GM19438 (cell line): ENCODE results near the gene MICALL2.

Experiments
- ATAC-seq: cut with Tn5 transposase; IDR thresholded peaks from one replicate; pipeline ENCODE4 v1.9.1; 2021; ENCODE audit warnings: low read depth; ENCODE audit not compliant: unreplicated experiment

The MICALL2 gene

DNA sequence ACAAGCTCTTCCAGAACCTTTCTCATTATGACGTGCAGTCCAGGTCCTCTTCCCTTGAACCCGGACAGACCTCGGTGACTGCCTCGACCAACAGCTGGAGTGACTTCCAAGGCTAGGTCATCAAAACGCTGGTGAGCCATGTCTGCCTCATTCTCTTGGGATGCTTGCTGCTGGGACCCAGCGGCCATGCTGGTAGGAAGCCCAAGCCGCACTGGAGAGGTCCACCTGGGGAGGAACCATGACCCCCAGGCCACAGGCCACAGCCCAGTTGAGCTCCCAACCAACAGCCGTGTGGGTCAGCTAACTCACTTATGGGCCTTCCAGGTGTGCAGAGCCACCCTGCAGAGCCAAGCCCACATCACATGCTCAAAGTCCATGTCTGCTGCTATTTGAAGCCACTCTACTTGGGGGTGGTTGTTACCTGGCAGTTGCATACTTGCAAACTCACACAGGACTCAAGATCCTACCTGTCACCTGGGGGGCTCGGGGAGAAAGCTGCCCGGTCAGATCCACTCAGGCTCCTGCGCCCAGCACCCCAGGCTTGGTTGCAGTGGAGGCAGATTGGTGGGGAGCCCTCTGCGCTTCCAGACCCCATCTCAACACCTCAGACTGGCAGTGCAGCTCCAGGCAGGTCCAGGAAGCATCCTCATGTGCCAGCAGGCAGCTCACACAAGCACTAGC is 57.0 kb downstream of the MICALL2 start:
- no peak for ATAC-seq

DNA sequence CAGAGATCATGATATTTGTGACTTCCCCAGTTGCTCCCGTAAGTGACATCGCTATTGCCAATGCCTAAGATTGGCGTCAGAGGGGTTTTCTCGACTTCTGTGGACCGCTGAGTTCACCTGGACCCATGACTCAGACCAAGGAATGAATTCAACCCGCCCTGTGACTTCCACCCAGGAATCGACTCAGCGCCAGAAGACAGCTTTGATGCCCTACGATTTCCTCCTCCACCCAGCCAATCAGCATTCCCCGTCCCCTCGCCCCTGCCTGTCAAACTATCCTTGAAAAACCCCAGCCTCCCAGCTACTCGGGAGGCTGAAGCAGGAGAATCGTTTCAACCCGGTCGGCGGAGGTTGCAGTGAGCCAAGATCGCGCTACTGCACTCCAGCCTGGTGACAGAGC is 58.3 kb downstream of the MICALL2 start:
- ATAC-seq, result no peak

DNA sequence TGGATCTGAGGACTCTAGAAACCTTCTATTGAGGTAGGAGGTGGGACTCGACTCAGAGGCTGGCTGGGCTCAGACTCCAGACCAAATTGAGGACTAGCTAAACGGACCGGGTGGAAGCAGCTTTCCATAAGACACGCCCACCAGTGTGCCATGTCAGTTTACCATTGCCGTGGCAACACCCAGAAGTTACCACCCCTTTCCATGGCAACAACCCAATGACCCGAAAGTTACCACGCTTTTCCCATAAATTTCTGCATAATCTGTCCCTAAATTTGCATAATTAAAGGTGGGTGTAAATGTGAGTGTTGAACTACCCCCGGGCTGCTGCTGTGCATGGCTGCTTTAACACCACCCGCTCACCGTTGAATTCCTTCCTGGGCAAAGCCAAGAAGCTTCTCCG is 58.9 kb downstream of the MICALL2 start:
- ATAC-seq, result no peak

DNA sequence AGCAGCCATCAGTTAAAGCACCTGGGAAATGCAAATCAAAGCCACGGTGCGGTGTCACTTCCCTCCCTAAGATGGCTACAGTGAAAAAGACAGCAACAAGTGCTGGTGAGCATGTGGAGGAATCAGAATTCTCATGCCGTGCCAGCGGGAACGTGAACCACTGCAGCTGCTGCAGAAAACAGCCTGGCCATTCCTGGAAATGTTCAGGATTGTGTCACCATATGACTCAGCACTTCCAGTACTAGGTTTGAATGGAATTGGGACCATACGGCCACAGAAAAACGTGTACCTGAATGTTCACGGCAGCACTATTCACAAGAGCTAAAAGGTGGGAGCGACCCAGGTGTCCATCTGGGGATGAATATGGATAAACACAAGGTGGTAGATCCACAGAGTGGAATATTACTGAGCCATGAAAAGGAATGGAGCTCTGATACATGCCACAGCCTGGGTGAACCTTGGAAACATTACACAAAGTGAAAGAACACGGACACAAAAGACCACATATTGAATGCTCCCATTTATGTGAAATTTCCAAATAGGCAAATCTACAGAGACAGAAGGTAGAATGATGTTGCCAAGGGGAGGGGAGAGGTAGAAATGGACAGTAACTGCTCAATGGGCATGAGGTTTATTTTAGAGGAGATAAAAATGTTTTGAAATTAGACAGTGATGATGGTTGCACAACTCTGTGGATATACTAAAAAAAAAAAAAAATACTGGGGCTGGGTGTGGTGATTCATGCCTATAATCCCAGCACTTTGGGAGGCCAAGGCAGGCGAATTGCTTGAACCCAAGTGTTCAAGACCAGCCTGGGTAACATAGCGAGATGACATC is 61.6 kb downstream of the MICALL2 start:
- no peak for ATAC-seq

DNA sequence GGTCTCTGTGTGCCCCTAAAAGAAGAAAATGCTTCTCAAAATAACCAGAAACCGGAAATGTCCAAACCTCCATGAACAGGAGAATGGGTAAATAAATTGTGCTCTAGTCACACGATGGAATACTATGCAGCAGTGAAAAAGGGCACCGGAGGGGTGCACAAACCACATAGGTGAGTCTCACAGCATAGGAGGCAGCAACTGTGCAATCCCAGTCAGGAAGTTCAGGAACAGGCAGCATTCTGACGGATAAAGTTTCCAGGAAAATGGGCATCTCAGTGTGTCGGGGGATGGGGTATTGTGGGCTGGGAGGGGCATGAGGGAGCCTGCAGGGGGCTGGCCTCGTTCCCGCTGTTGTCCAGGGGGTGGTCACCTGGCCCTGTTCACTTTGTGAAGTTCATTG is 63.1 kb downstream of the MICALL2 start:
- ATAC-seq, result no peak

DNA sequence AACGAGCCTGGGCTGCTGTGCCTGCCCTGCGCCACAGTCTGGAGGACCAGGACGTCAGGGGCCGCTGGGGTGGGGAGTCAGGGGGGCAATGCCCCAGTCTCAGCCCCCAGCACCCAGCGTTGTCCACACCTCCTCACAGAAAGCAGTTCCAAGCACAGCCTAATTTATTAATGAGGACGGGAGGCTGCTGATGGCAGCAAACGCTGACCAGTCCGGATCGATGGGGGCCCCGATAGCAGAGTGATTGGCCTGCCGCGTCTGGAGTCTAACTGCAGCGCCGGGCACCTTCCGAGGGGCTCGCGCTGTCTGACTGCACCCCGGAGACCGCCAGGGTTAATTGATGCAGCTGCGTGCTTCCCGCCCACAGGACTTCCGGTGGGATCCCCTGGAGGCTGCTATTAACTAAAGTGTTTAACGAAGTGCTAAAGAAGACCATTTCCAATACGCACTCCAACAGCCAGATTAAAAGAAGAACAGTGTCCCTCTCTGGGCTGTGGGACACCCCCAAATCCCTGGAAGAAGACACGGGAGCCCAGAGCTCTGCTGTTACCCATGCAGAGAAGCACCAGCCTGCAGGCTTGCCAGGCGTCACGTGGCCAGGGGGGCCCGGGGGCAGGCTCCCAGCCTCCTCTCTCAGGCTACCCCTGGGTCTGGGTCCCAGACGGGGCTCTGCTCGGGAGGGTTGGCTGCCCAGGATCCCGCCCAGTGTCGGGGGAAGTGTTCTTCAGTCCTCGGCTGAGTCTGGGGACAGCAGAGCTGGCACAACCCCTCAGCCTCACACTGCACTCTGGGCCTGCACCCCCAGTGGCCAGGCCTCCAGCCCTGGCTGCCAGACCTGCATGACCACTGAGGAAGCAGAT is 63.8 kb downstream of the MICALL2 start:
- ATAC-seq, result no peak

DNA sequence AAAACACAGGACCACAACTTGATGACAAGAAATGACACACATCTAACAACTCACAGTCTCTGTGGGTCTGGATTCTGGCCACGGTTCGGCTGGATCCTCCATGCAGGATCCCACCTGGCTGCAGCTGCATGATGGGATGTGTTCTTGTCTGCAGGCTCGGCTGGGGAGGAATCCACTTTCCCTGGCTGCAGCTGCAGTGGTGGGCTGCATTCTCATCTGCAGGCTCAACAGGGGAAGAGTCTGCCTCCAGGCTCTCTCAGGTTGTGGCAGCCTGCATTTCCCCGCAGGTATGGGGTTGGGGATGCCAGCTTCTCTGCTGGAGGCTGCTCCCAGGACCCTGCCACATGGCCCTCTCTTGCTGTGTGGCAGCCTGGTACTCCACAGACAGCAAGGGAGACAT is 64.9 kb downstream of the MICALL2 start:
- no peak for ATAC-seq

DNA sequence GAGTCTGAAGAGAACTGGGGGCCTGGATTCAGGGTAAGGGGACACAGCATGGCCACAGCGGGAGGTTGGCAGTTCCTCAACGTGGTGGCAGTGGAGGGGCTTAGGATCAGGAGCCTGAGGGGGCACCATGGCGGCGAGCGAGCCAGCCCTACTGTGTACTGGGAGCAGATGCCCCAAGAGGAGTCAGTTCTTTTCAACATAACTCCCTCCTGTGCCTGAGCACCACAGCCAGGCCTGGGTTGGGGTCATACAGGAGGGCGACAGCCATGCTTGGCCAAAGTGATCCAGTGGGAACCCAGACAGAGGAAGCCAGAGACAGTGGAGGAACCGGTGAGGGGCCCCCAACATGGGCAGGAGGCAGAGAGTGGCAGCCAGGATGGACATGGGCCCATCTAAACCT is 65.8 kb downstream of the MICALL2 start:
- ATAC-seq, result no peak

DNA sequence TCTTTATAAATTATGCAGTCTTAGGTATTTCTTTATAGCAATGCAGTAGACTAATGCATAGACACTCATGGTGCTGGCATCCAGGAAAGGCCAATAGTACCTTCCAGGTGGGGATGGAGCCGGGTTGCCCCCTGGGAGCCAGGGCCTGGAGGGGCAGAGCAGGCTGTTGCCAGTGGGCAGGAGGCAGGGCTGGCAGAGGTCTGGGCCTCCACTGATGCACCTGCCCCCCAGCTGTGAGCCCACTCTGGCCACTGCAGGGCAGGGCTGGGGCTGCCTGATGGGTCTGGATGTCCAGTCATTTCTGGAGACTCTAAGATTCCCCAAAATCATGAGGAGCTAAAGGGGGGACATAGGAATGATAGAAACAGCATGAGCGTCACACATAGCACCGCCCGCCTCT is 66.7 kb downstream of the MICALL2 start:
- no peak for ATAC-seq

DNA sequence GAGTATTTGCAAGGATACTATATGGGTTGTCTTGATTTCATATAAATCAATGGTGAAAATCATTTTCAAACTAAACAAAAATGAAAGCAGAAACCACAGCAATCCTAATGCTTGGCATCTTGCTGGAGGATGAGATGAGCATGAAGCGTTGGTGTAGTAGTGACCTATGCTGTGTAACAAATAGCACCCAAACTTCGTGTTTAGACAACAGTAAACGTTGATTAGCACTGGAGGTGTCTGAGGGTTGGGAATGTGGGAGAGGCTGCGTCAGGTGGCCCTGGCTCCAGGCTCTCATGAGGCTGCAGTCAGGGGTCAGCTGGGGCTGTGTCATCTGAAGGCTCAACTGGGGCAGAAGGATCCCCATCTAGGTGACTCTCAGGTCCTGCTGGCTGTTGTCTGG is 67.8 kb downstream of the MICALL2 start:
- no peak for ATAC-seq

DNA sequence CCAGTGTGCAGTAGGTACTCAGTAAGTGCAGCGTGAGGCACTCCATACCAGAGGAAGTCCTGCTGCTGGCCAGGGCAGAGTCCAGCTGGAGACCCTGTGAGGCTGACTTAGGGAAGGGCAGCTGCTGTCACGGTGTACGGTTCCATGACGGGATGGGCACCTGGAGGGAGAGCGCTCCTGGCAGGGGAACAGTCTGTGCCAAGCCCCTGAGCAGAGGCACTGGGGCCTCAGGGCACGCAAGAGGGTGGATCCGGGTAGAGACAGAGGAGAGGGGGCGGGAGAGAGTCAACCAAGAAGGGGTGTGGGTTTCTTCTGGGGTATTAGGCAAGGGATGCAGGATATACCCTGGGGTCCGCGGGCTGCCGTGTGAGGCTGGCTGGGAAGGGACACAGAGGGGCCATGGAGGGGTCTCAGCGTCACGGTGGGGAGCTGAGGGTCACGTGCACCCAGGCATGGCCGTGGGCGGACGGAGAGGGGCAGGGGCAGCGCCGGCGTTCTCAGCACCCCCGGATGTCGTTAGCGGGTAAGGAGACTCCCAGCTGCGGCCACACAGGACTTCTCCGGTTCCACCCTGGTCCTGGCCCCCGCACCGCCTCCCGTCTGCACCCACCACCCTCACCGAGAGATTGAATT is 70.5 kb downstream of the MICALL2 start:
- ATAC-seq, result no peak

DNA sequence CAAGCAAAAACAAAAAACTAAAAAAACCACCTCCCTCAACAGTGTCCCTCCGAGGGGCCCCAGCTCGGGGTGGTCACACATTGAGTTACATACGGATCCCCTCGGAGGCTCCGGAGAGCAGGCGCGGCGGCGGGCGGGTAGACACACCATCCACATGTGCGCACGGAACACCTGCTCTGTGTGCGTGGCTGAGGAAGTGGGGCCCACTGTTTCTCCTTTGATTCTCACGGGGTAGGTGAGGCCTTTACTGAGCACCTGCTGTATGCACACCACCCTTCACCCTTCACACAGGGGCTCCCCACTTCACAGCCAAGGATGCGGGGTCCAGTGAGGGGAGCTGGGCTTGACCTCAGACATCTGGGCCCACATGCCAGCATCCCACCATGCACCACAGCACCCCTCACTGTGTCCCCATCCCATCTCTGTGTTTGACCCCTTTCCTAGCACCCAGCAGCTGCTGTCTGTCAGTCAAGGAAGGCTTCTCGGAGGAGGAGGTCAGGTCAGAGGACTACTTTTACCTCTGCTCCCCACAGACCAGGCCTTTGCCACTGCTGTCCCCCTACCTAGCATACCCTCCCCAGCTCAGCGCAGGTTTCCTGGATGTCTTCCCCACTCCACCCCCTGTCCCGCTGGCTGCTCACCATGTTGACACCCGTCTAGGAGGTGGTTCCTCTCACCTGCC is 71.1 kb downstream of the MICALL2 start:
- no peak for ATAC-seq

DNA sequence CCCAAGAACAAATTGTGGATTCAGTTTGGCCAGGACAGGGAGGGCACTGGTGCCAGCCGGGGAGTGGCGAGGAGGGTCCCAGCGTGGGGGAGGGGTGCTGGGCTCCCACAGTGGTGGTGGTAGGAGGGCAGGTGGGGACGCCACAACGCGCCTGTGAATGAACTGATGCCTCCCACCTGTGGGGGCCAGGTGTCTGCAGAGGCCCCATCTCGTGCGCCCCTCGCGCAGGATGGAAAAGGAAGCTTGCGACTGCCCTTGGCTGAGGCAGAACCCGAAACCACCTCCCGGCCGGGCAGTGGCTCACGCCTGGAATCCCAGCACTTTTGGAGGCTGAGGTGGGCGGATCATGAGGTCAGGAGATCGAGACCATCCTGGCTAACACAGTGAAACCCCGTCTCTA is 72.0 kb downstream of the MICALL2 start:
- ATAC-seq, result no peak

DNA sequence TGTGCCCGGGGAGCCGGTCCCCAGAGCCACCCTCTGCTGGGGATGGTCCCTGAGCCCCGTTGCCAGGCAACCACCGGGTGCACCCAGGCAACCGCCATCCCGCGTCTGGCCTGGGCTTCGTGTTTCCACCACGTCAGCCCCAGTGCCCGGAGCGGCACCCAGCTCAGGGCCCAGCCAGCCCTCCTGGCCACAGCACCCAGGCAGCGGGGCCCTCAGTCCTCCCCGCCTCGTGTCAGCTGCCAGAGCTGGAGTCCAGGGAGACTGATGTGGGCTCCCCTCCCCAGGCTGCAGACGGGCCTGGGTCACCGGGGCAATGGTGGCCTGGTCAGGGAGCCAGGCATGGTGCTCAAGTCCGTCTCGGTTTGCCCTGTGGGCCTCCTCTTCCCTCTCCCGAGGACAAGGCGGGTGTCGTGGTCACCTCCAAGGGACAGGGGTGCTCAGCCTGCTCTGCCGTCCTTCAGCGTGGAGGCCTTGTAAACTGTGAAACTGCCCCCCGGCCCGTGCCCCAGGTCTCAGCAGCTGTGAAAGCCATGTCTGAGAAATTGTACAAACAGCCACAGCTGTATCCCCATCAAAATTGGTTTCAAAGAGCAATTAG is 72.5 kb downstream of the MICALL2 start:
- no peak for ATAC-seq

DNA sequence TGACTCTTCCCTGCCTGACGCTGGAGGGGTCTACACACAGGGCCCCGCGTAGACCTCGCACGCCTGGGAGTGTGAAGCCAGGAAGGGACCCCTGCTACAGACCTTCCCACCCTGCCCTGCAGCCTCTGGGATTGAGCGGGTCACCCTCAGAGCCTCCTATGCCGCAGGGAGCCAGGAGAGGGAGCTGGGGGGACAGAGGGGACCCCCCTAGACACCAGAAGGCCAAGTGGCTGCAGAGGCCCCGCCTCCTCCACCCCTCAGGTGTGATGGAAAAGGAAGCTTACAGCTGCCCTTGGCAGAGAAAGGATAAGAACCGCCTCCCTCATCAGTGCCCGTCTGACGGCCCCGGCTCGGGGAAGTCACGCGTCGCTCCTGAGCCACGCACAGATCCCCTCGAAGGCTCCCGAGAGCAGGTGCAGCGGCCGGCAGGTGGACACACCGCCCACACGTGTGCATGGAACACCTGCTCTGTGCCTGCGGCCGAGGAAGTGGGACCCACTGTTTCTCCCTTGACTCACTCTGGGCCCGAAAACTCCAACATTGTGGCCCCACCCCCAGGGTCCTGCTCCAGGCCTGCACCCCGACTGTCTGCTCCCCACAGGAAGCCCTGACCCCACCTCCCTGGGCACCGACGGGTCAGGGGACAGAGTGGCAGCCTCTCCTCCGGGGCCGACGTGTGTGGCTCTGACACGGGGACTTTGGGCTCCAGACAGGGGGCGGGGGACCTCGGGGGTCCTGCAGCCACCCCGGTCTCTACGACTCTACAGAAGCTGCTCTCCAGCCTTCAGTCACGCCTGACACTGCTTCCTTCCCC is 73.3 kb downstream of the MICALL2 start:
- no peak for ATAC-seq

DNA sequence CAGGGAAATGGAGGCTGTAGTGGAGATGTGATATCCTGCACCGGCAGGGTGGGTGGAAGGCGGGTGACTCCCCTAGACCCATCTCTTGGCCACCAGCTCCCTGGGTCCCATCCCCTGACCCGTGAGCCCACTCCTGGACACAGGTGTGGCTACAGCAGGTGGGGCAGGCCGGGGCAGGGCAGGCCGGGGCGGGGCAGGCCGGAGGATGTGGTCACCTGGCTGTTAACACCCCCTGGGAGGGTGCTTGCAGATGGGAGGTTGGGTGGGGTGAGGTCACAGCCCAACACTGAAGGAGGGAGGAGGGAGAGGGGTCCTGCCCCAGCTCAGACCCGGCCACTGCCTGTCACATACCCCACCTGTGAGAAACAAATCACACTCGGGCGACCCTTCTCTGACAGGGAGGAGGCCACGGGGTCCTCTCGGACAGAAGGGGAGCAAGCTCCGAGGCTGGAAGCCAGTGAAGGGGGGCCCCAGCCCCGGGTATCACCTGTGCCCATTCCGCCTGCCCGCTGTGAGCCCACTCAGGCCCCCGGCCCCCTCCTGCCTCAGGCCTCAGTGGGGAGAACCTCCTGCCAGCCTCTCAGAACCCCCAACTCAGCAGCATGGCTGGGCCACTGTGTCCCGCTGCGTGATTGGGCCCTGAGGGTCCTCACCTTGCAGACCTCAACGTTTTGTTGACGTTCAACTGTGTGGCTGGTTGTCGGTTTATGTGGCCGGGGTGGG is 74.0 kb downstream of the MICALL2 start:
- no peak for ATAC-seq
